SHP77 treated with DMSO at 0.1 percent for 48 hours (cell line): ENCODE data around the gene LILRA2.
"Not testable (repeated sequence)": the region's sequence is repeated elsewhere in the genome, so short reads cannot be mapped to it uniquely, and the experiment has no call there.

Experiments
- DNase-seq: peaks from one replicate; lab custom pipeline; 2025; lab: John Stamatoyannopoulos, UW

Gene LILRA2

GRCh38 chr19:54573330-54573872, at the start of gene LILRA2:
Gene LILRA2 (plus strand): TSS chr19:54573790. CDS start chr19:54573879, 89 bp downstream.
- no peak for DNase-seq

- no peak for DNase-seq
Measured at GRCh38 chr19:54525636-54526035, 48.0 kb upstream of the LILRA2 start.

- DNase-seq = no peak
Measured at GRCh38 chr19:54526972-54527371, 46.6 kb upstream of the LILRA2 start.

- DNase-seq = peak; percentile 59
Measured at GRCh38 chr19:54530866-54531265, 42.7 kb upstream of the LILRA2 start.

GRCh38 chr19:54532528-54532927, 41.1 kb upstream of the LILRA2 start:
- DNase-seq = no peak

- no peak for DNase-seq
Measured at GRCh38 chr19:54533476-54533875, 40.1 kb upstream of the LILRA2 start.

GRCh38 chr19:54534156-54534555, 39.4 kb upstream of the LILRA2 start:
- no peak for DNase-seq

GRCh38 chr19:54535601-54536000, 38.0 kb upstream of the LILRA2 start:
- DNase-seq = no peak

GRCh38 chr19:54536956-54537355, 36.6 kb upstream of the LILRA2 start:
- no peak for DNase-seq

GRCh38 chr19:54541712-54542111, 31.9 kb upstream of the LILRA2 start:
- DNase-seq = no peak

- no peak for DNase-seq
Measured at GRCh38 chr19:54548806-54549205, 24.8 kb upstream of the LILRA2 start.

- DNase-seq = no peak
Measured at GRCh38 chr19:54549224-54549623, 24.4 kb upstream of the LILRA2 start.

GRCh38 chr19:54551293-54551692, 22.3 kb upstream of the LILRA2 start:
- no peak for DNase-seq

GRCh38 chr19:54551950-54552912, 21.4 kb upstream of the LILRA2 start:
- DNase-seq = no peak

- no peak for DNase-seq
Measured at GRCh38 chr19:54552913-54553310, 20.7 kb upstream of the LILRA2 start.

- DNase-seq = no peak
Measured at GRCh38 chr19:54554006-54554405, 19.6 kb upstream of the LILRA2 start.

GRCh38 chr19:54554896-54555295, 18.7 kb upstream of the LILRA2 start:
- no peak for DNase-seq

- no peak for DNase-seq
Measured at GRCh38 chr19:54556194-54556593, 17.4 kb upstream of the LILRA2 start.

- no peak for DNase-seq
Measured at GRCh38 chr19:54558339-54558738, 15.3 kb upstream of the LILRA2 start.

- DNase-seq = no peak
Measured at GRCh38 chr19:54560881-54561385, 12.7 kb upstream of the LILRA2 start.

GRCh38 chr19:54561840-54562239, 11.8 kb upstream of the LILRA2 start:
- DNase-seq = no peak

- DNase-seq = not testable (repeated sequence)
Measured at GRCh38 chr19:54563206-54563605, 10.4 kb upstream of the LILRA2 start.

- DNase-seq = no peak
Measured at GRCh38 chr19:54570316-54570715, 3.3 kb upstream of the LILRA2 start.
